Keratinocyte (primary cell): Measurements from ENCODE around the gene ATP2B2.

Experiments
- CTCF ChIP-seq, 3 experiments: IDR thresholded peaks in 1 of 3; conservative IDR thresholded peaks in 1 of 3; optimal IDR thresholded peaks in 1 of 3; 2 replicates in 2 of 3; 3 replicates in 1 of 3; pipeline versions ENCODE3 to v1.5.1; 2011; ENCODE audit warnings: low read length in 3 of 3, mild to moderate bottlenecking in 3 of 3, moderate library complexity in 2 of 3, control low read depth in 1 of 3, inconsistent platforms in 1 of 3; ENCODE audit not compliant: insufficient read depth in 2 of 3; ENCODE audit errors: extremely low read depth in 1 of 3
- EZH2 ChIP-seq: IDR thresholded peaks from one replicate; pipeline ENCODE4 v1.6.1; 2012; ENCODE audit warnings: inconsistent platforms, mild to moderate bottlenecking, low read length, moderate library complexity

GRCh38 chr3:10379161-10379560 is 126.2 kb downstream of the ATP2B2 start:
- no peak for TF ChIP-seq EZH2
- no peak for TF ChIP-seq CTCF (optimal IDR thresholded peaks at IDR 0.05 in 1 of 3, IDR thresholded peaks at IDR 0.05 in 1 of 3, conservative IDR thresholded peaks at IDR 0.05 in 1 of 3; ENCODE audit: extremely low read depth in 1 of 3, insufficient read depth in 2 of 3, low read length in 3 of 3)
